Measurements from ENCODE around the gene SLC12A7.

The SLC12A7 gene

GRCh38 chr5:1077026-1077425 lies 34.8 kb downstream of the SLC12A7 start:
- no peak for DNase-seq

- no peak for DNase-seq
Measured at GRCh38 chr5:1076406-1076805, 35.5 kb downstream of the SLC12A7 start.

- no peak for DNase-seq
Measured at GRCh38 chr5:1075931-1076330, 35.9 kb downstream of the SLC12A7 start.

GRCh38 chr5:1075555-1075881 lies 36.3 kb downstream of the SLC12A7 start:
- DNase-seq, result no peak

GRCh38 chr5:1074816-1075554 lies 36.9 kb downstream of the SLC12A7 start:
- DNase-seq, result no peak

- DNase-seq, result no peak
Measured at GRCh38 chr5:1074226-1074625, 37.6 kb downstream of the SLC12A7 start.

GRCh38 chr5:1073239-1074102 lies 38.4 kb downstream of the SLC12A7 start:
- no peak for DNase-seq

GRCh38 chr5:1069720-1070088 lies 42.2 kb downstream of the SLC12A7 start:
- no peak for DNase-seq

GRCh38 chr5:1068895-1069719 lies 42.8 kb downstream of the SLC12A7 start:
- DNase-seq, result no peak

- DNase-seq, result no peak
Measured at GRCh38 chr5:1068204-1068894, 43.5 kb downstream of the SLC12A7 start.

GRCh38 chr5:1067141-1068121 lies 44.4 kb downstream of the SLC12A7 start:
- DNase-seq, result no peak

- DNase-seq, result no peak
Measured at GRCh38 chr5:1066676-1067075, 45.2 kb downstream of the SLC12A7 start.

GRCh38 chr5:1065891-1066650 lies 45.8 kb downstream of the SLC12A7 start:
- DNase-seq, result no peak

GRCh38 chr5:1065143-1065750 lies 46.6 kb downstream of the SLC12A7 start:
- DNase-seq, result no peak

- DNase-seq, result no peak
Measured at GRCh38 chr5:1064383-1065142, 47.3 kb downstream of the SLC12A7 start.

- DNase-seq, result no peak
Measured at GRCh38 chr5:1063661-1064382, 48.0 kb downstream of the SLC12A7 start.

- no peak for DNase-seq
Measured at GRCh38 chr5:1062761-1063568, 48.9 kb downstream of the SLC12A7 start.

GRCh38 chr5:1061916-1062315 lies 49.9 kb downstream of the SLC12A7 start:
- DNase-seq, result no peak

All from activated CD4-positive, alpha-beta T cell treated with anti-CD3 and anti-CD28 coated beads for 4 hours (primary cell).